ENCODE data around the gene ELMO1. TPM values are rescaled to one million over a fixed set of nuclear protein-coding genes. Genes with fewer than 3 reads are reported as not detected.

The ELMO1 gene
- polyA plus RNA-seq, 2 of the 4 experiments (the other 2 are of a cell fraction), result 2.3 to 6.1 TPM

GRCh38 chr7:37428681-37429434 is 19.8 kb downstream of the ELMO1 start:
- Histone ChIP-seq H3K4me2 (no peak overlapping the region), H3K4me3 (no peak overlapping the region), H3K9me3 (no peaks in the 10 kb centered on the region), H3K27ac (no peak overlapping the region), H3K4me1 (peaks cover 20% of the 10 kb centered on the region; the same call in 2 of the 3 replicates)
- POLR2A ChIA-PET, result no interaction called here
- no peak for ATAC-seq
- no peak for TF ChIP-seq ELK1 (IDR thresholded peaks at IDR 0.05; ENCODE audit: low read depth, low read length)
- no peak for TF ChIP-seq HES2 (IDR thresholded peaks at IDR 0.05)
- no peak for TF ChIP-seq POLR2A (IDR thresholded peaks at IDR 0.05; ENCODE audit: low read length)
- no peak for TF ChIP-seq CBX2 (IDR thresholded peaks at IDR 0.05; ENCODE audit: borderline replicate concordance, low read depth)
- TF ChIP-seq KDM1A (IDR thresholded peaks at IDR 0.05; ENCODE audit: low read depth), result no peak
- TF ChIP-seq HOXB5 (CRISPR knock-in tag; IDR thresholded peaks at IDR 0.05), result no peak
- TF ChIP-seq RNF2 (IDR thresholded peaks at IDR 0.05; ENCODE audit: borderline replicate concordance, low read depth), result no peak
- no peak for TF ChIP-seq CEBPB (IDR thresholded peaks at IDR 0.05)
- no peak for TF ChIP-seq EHMT2 (IDR thresholded peaks at IDR 0.05; ENCODE audit: low read depth)
- no peak for TF ChIP-seq BCL3 (IDR thresholded peaks at IDR 0.05)
- no peak for TF ChIP-seq HOXB13 (CRISPR knock-in tag; IDR thresholded peaks at IDR 0.05; ENCODE audit: low read depth)
- TF ChIP-seq JUN (IDR thresholded peaks at IDR 0.05), result no peak
- no peak for TF ChIP-seq ESRRA (IDR thresholded peaks at IDR 0.05; ENCODE audit: borderline replicate concordance, low read length)
- WGBS (ENCODE audit: missing lambda C conversion rate), result 65% methylated on average over 6 of the region's 6 CpGs
- CTCF ChIA-PET, result interaction anchor here (0.7 to 1.0 kb wide), 2 partner anchors 16 to 220 kb away, joined by 3 to 6 read pairs; no protein-coding TSS in a partner anchor
- DNase-seq (ENCODE audit: low read depth in 1 of 2, low spot score in 1 of 2), result no peak
- FAIRE-seq, result no peak

GRCh38 chr7:37427276-37427940 is 21.3 kb downstream of the ELMO1 start:
- TF ChIP-seq HOXB13 (CRISPR knock-in tag; IDR thresholded peaks at IDR 0.05; ENCODE audit: low read depth) (no peak), FOSB (CRISPR knock-in tag; IDR thresholded peaks at IDR 0.05) (no peak), HEYL (CRISPR knock-in tag; IDR thresholded peaks at IDR 0.05) (no peak), CEBPB (IDR thresholded peaks at IDR 0.05) (no peak), HOXB5 (CRISPR knock-in tag; IDR thresholded peaks at IDR 0.05) (no peak), JUN (IDR thresholded peaks at IDR 0.05) (no peak), ZC3H11A (IDR thresholded peaks at IDR 0.05) (no peak), NFE2L2 (conservative IDR thresholded peaks at IDR 0.05; ENCODE audit: low read length) (no peak), CHD4 (IDR thresholded peaks at IDR 0.05; ENCODE audit: borderline replicate concordance) (no peak), BCL3 (IDR thresholded peaks at IDR 0.05) (no peak), HOXA7 (CRISPR knock-in tag; IDR thresholded peaks at IDR 0.05) (no peak), MAFK (IDR thresholded peaks at IDR 0.05; ENCODE audit: partially characterized antibody) (no peak), CHD2 (IDR thresholded peaks at IDR 0.05; ENCODE audit: low read length, partially characterized antibody) (no peak), CBX8 (IDR thresholded peaks at IDR 0.05) (no peak), KDM1A (IDR thresholded peaks at IDR 0.05; ENCODE audit: low read depth) (no peak), KDM5A (IDR thresholded peaks at IDR 0.05) (no peak), RFX5 (IDR thresholded peaks at IDR 0.05) (no peak), JUNB (IDR thresholded peaks at IDR 0.05) (no peak)
- Histone ChIP-seq H3K4me3 (no peak overlapping the region), H3K9me3 (no peaks in the 10 kb centered on the region), H3K4me1 (peaks cover 20% of the 10 kb centered on the region; the same call in 2 of the 3 replicates), H3K4me2 (peak overlapping the region; percentile 35), H3K27ac (no peak overlapping the region)
- no peak for DNase-seq (ENCODE audit: low read depth in 1 of 2, low spot score in 1 of 2)
- no peak for ATAC-seq
- ChIA-PET POLR2A (no interaction called here), CTCF (no interaction called here)
- no peak for FAIRE-seq
- WGBS (ENCODE audit: missing lambda C conversion rate), result 25% methylated on average over 2 of the region's 2 CpGs

All from A549 (cell line).